Measurements from ENCODE around the gene MERTK.
"Not testable (repeated sequence)": the region's sequence is repeated elsewhere in the genome, so short reads cannot be mapped to it uniquely, and the experiment has no call there.

Gene MERTK

GRCh38 chr2:112031473-112032223 is 133.2 kb downstream of the MERTK start:
- H3K27me3 ChIP-seq (ENCODE audit: control insufficient read depth in 5 of 5, insufficient read depth in 4 of 5, low read length in 5 of 5), result no peaks in the 10 kb centered on the region
- peak overlapping the region; percentile 29 for H3K27ac ChIP-seq (ENCODE audit: low read depth, low read length)
- peak overlapping the region in 2 of 5 donors; percentile 18 to 22 for H3K4me3 ChIP-seq (ENCODE audit: low read depth in 1 of 5, low read length in 5 of 5)
- peak overlapping the region in 2 of 5 donors; percentile 21 to 25 for H3K9ac ChIP-seq (ENCODE audit: low read length in 5 of 5)
- peaks cover 0 to 3% (median 0%) of the 10 kb centered on the region in 5 donors for H3K36me3 ChIP-seq (ENCODE audit: control insufficient read depth in 5 of 5, insufficient read depth in 5 of 5, low read length in 5 of 5)
- H3K4me1 ChIP-seq (ENCODE audit: control insufficient read depth in 5 of 5, insufficient read depth in 5 of 5, low read length in 5 of 5), result peaks cover 4 to 25% (median 18%) of the 10 kb centered on the region in 5 donors
- H3K9me3 ChIP-seq (ENCODE audit: control insufficient read depth in 5 of 5, low read length in 5 of 5), result no peaks in the 10 kb centered on the region

DNA sequence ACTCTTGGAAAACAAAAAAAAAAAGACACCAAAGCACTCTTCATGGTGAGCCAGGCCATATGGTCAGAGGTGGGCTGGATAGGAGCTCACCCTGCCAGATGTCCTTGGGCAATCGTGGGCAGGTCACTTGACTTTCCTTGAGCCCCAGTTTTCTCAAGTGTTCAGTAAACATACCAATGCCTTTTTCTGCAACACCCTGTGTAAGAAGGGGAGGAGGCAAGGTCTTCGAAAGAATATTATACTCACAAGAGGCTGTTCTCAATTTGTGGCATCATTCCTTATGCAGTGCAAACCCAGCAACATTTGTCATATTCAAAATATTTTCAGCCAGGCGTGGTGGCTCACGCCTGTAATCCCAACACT is 133.8 kb downstream of the MERTK start:
- H3K36me3 ChIP-seq (ENCODE audit: control insufficient read depth in 5 of 5, insufficient read depth in 5 of 5, low read length in 5 of 5), result peaks cover 0 to 3% (median 0%) of the 10 kb centered on the region in 5 donors
- peaks cover 4 to 25% (median 18%) of the 10 kb centered on the region in 5 donors for H3K4me1 ChIP-seq (ENCODE audit: control insufficient read depth in 5 of 5, insufficient read depth in 5 of 5, low read length in 5 of 5)
- H3K4me3 ChIP-seq (ENCODE audit: low read depth in 1 of 5, low read length in 5 of 5), result peak overlapping the region in 1 of 5 donors; percentile 18
- H3K9ac ChIP-seq (ENCODE audit: low read length in 5 of 5), result peak overlapping the region in 2 of 5 donors; percentile 21 to 25
- H3K9me3 ChIP-seq (ENCODE audit: control insufficient read depth in 5 of 5, low read length in 5 of 5), result peaks cover 0 to 2% (median 0%) of the 10 kb centered on the region in 5 donors
- H3K27me3 ChIP-seq (ENCODE audit: control insufficient read depth in 5 of 5, insufficient read depth in 4 of 5, low read length in 5 of 5), result no peaks in the 10 kb centered on the region
- H3K27ac ChIP-seq (ENCODE audit: low read depth, low read length), result peak overlapping the region; percentile 29

GRCh38 chr2:112032689-112033465 is 134.5 kb downstream of the MERTK start:
- Histone ChIP-seq H3K27ac (ENCODE audit: low read depth, low read length) (no peak overlapping the region), H3K4me1 (ENCODE audit: control insufficient read depth in 5 of 5, insufficient read depth in 5 of 5, low read length in 5 of 5) (peaks cover 4 to 25% (median 18%) of the 10 kb centered on the region in 5 donors), H3K27me3 (ENCODE audit: control insufficient read depth in 5 of 5, insufficient read depth in 4 of 5, low read length in 5 of 5) (no peaks in the 10 kb centered on the region), H3K36me3 (ENCODE audit: control insufficient read depth in 5 of 5, insufficient read depth in 5 of 5, low read length in 5 of 5) (peaks cover 0 to 3% (median 0%) of the 10 kb centered on the region in 5 donors), H3K9ac (ENCODE audit: low read length in 5 of 5) (no peak overlapping the region), H3K4me3 (ENCODE audit: low read depth in 1 of 5, low read length in 5 of 5) (no peak overlapping the region), H3K9me3 (ENCODE audit: control insufficient read depth in 5 of 5, low read length in 5 of 5) (peaks cover 0 to 2% (median 0%) of the 10 kb centered on the region in 5 donors)

GRCh38 chr2:112033600-112033999 is 135.2 kb downstream of the MERTK start:
- peaks cover 4 to 25% (median 18%) of the 10 kb centered on the region in 5 donors for H3K4me1 ChIP-seq (ENCODE audit: control insufficient read depth in 5 of 5, insufficient read depth in 5 of 5, low read length in 5 of 5)
- peaks cover 0 to under 1% (median 0%) of the 10 kb centered on the region in 5 donors for H3K36me3 ChIP-seq (ENCODE audit: control insufficient read depth in 5 of 5, insufficient read depth in 5 of 5, low read length in 5 of 5)
- H3K4me3 ChIP-seq (ENCODE audit: low read depth in 1 of 5, low read length in 5 of 5), result no peak overlapping the region
- H3K27ac ChIP-seq (ENCODE audit: low read depth, low read length), result no peak overlapping the region
- peaks cover 0 to 3% (median 0%) of the 10 kb centered on the region in 5 donors for H3K9me3 ChIP-seq (ENCODE audit: control insufficient read depth in 5 of 5, low read length in 5 of 5)
- H3K27me3 ChIP-seq (ENCODE audit: control insufficient read depth in 5 of 5, insufficient read depth in 4 of 5, low read length in 5 of 5), result no peaks in the 10 kb centered on the region
- H3K9ac ChIP-seq (ENCODE audit: low read length in 5 of 5), result no peak overlapping the region

- no peak overlapping the region for H3K27ac ChIP-seq (ENCODE audit: low read depth, low read length)
- no peaks in the 10 kb centered on the region for H3K27me3 ChIP-seq (ENCODE audit: control insufficient read depth in 5 of 5, insufficient read depth in 4 of 5, low read length in 5 of 5)
- H3K4me3 ChIP-seq (ENCODE audit: low read depth in 1 of 5, low read length in 5 of 5), result no peak overlapping the region
- H3K36me3 ChIP-seq (ENCODE audit: control insufficient read depth in 5 of 5, insufficient read depth in 5 of 5, low read length in 5 of 5), result no peaks in the 10 kb centered on the region
- H3K9me3 ChIP-seq (ENCODE audit: control insufficient read depth in 5 of 5, low read length in 5 of 5), result peaks cover 0 to 3% (median 0%) of the 10 kb centered on the region in 5 donors
- peaks cover 4 to 25% (median 18%) of the 10 kb centered on the region in 5 donors for H3K4me1 ChIP-seq (ENCODE audit: control insufficient read depth in 5 of 5, insufficient read depth in 5 of 5, low read length in 5 of 5)
- H3K9ac ChIP-seq (ENCODE audit: low read length in 5 of 5), result no peak overlapping the region
Measured at GRCh38 chr2:112034924-112035323, 136.5 kb downstream of the MERTK start.

DNA sequence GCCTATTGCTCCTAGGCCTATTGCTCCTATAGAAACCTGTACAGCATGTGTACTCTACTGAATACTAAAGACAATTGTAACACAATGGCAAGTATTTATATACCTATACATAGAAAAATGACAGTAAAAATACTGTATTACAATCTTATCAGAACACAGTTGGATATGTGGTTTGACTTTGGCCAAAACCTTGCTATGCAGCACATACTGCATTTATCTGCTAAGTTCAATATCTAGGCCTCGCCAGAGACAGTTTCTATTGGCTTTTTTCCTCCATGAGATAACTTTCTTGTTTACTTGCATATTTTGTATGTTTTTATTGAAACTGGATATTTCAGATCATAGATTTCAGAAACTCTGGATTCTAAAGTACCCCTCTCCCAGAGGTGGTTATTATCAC is 137.4 kb downstream of the MERTK start:
- Histone ChIP-seq H3K4me1 (ENCODE audit: control insufficient read depth in 5 of 5, insufficient read depth in 5 of 5, low read length in 5 of 5) (peaks cover 4 to 25% (median 18%) of the 10 kb centered on the region in 5 donors), H3K9ac (ENCODE audit: low read length in 5 of 5) (no peak overlapping the region), H3K36me3 (ENCODE audit: control insufficient read depth in 5 of 5, insufficient read depth in 5 of 5, low read length in 5 of 5) (no peaks in the 10 kb centered on the region), H3K27me3 (ENCODE audit: control insufficient read depth in 5 of 5, insufficient read depth in 4 of 5, low read length in 5 of 5) (no peaks in the 10 kb centered on the region), H3K9me3 (ENCODE audit: control insufficient read depth in 5 of 5, low read length in 5 of 5) (peaks cover 0 to 3% (median 0%) of the 10 kb centered on the region in 5 donors), H3K4me3 (ENCODE audit: low read depth in 1 of 5, low read length in 5 of 5) (no peak overlapping the region), H3K27ac (ENCODE audit: low read depth, low read length) (no peak overlapping the region)

DNA sequence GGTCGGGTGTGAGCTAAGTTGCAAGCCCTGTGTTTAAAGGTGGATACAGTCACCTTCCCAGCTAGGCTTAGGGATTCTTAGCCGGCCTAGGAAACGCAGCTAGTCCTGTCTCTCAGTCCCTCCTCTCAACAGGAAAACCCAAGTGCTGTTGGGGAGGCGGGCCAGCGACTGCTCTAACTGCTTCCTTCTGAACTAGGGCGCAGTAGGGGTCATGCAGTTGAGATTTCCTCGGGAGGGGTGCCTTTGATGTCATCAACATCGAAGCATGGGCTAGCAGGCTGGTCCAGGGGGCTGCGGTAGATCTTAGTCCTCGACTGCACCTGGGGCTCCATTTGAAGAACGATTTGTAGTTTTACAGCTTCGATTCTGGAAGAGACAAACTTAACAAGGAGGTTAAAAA is 141.1 kb downstream of the MERTK start:
- not testable (repeated sequence) for H3K9ac ChIP-seq (ENCODE audit: low read length in 5 of 5); H3K9me3 ChIP-seq (ENCODE audit: control insufficient read depth in 5 of 5, low read length in 5 of 5); H3K4me3 ChIP-seq (ENCODE audit: low read depth in 1 of 5, low read length in 5 of 5); H3K36me3 ChIP-seq (ENCODE audit: control insufficient read depth in 5 of 5, insufficient read depth in 5 of 5, low read length in 5 of 5); H3K27me3 ChIP-seq (ENCODE audit: control insufficient read depth in 5 of 5, insufficient read depth in 4 of 5, low read length in 5 of 5); H3K27ac ChIP-seq (ENCODE audit: low read depth, low read length); H3K4me1 ChIP-seq (ENCODE audit: control insufficient read depth in 5 of 5, insufficient read depth in 5 of 5, low read length in 5 of 5)

DNA sequence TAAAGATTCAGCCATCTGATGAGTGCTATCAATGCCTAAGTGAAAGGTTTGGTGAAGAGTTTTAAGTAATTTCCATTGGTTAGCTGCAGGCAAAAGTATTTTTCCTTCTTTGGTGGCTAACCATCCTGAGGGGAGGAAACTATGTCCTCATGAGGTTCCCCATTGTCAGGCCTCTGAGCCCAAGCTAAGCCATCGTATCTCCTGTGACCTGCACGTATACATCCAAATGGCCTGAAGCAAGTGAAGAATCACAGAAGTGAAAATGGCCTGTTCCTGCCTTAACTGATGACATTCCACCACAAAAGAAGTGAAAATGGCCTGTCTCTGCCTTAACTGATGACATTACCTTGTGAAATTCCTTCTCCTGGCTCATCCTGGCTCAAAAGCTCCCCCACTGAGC is 141.7 kb downstream of the MERTK start:
- not testable (repeated sequence) for H3K36me3 ChIP-seq (ENCODE audit: control insufficient read depth in 5 of 5, insufficient read depth in 5 of 5, low read length in 5 of 5); H3K9ac ChIP-seq (ENCODE audit: low read length in 5 of 5); H3K27me3 ChIP-seq (ENCODE audit: control insufficient read depth in 5 of 5, insufficient read depth in 4 of 5, low read length in 5 of 5); H3K4me1 ChIP-seq (ENCODE audit: control insufficient read depth in 5 of 5, insufficient read depth in 5 of 5, low read length in 5 of 5); H3K9me3 ChIP-seq (ENCODE audit: control insufficient read depth in 5 of 5, low read length in 5 of 5); H3K27ac ChIP-seq (ENCODE audit: low read depth, low read length); H3K4me3 ChIP-seq (ENCODE audit: low read depth in 1 of 5, low read length in 5 of 5)

- H3K9ac ChIP-seq (ENCODE audit: low read length in 5 of 5); H3K4me1 ChIP-seq (ENCODE audit: control insufficient read depth in 5 of 5, insufficient read depth in 5 of 5, low read length in 5 of 5); H3K27me3 ChIP-seq (ENCODE audit: control insufficient read depth in 5 of 5, insufficient read depth in 4 of 5, low read length in 5 of 5); H3K36me3 ChIP-seq (ENCODE audit: control insufficient read depth in 5 of 5, insufficient read depth in 5 of 5, low read length in 5 of 5); H3K27ac ChIP-seq (ENCODE audit: low read depth, low read length); H3K4me3 ChIP-seq (ENCODE audit: low read depth in 1 of 5, low read length in 5 of 5): not testable (repeated sequence)
- H3K9me3 ChIP-seq (ENCODE audit: control insufficient read depth in 5 of 5, low read length in 5 of 5), result peaks cover 2 to 17% (median 12%) of the 10 kb centered on the region in 5 donors
Measured at GRCh38 chr2:112041460-112041859, 143.1 kb downstream of the MERTK start.

GRCh38 chr2:112045446-112046014 is 147.1 kb downstream of the MERTK start:
- Histone ChIP-seq H3K27ac (ENCODE audit: low read depth, low read length) (no peak overlapping the region), H3K9ac (ENCODE audit: low read length in 5 of 5) (no peak overlapping the region), H3K9me3 (ENCODE audit: control insufficient read depth in 5 of 5, low read length in 5 of 5) (peaks cover 0 to 17% (median 9%) of the 10 kb centered on the region in 5 donors), H3K27me3 (ENCODE audit: control insufficient read depth in 5 of 5, insufficient read depth in 4 of 5, low read length in 5 of 5) (no peaks in the 10 kb centered on the region), H3K4me1 (ENCODE audit: control insufficient read depth in 5 of 5, insufficient read depth in 5 of 5, low read length in 5 of 5) (peaks cover 0 to 3% (median 0%) of the 10 kb centered on the region in 5 donors), H3K4me3 (ENCODE audit: low read depth in 1 of 5, low read length in 5 of 5) (no peak overlapping the region), H3K36me3 (ENCODE audit: control insufficient read depth in 5 of 5, insufficient read depth in 5 of 5, low read length in 5 of 5) (no peaks in the 10 kb centered on the region)
